GM12875 (cell line): Measurements from ENCODE around the gene PNO1.

Experiments used
- H3K4me3 ChIP-seq: one replicate; pipeline ENCODE4 v1.5.1; 2011; ENCODE audit warnings: low read depth, low read length, control low read depth
- CTCF ChIP-seq: IDR thresholded peaks from 2 replicates; pipeline ENCODE4 v1.5.1; 2011; ENCODE audit warnings: low read depth, mild to moderate bottlenecking, control low read depth, inconsistent platforms, low read length, moderate library complexity, borderline replicate concordance; ENCODE audit not compliant: insufficient read depth

Gene PNO1

GRCh38 chr2:68190991-68191731, 33.5 kb downstream of the PNO1 start:
- H3K4me3 ChIP-seq: no peak overlapping the region

DNA sequence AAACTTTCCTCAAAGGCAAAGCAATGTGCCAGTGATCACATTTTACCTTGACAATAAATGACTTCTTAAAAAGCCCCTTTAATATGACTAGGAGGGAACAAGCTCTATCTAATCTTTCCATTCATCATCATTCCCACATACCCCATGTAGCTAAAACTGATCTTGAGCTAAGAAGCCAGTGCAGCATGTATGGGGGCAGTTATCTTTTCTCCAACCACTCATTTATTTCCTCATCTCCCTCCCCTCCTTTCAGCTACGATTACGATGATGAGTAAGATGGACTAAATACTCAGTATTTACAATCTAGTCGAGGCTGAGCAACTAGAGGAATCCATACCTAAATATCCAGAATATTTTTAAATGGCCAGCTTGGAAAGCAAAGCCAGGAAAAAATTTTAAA, 35.5 kb downstream of the PNO1 start:
- no peak for TF ChIP-seq CTCF
- no peak overlapping the region for H3K4me3 ChIP-seq

More at GRCh38 chr2:68190991-68191731, 33.5 kb downstream of the PNO1 start:
- TF ChIP-seq CTCF: no peak

- no peak for TF ChIP-seq CTCF
- H3K4me3 ChIP-seq: no peak overlapping the region
Observed at GRCh38 chr2:68193787-68194372, 36.2 kb downstream of the PNO1 start.

DNA sequence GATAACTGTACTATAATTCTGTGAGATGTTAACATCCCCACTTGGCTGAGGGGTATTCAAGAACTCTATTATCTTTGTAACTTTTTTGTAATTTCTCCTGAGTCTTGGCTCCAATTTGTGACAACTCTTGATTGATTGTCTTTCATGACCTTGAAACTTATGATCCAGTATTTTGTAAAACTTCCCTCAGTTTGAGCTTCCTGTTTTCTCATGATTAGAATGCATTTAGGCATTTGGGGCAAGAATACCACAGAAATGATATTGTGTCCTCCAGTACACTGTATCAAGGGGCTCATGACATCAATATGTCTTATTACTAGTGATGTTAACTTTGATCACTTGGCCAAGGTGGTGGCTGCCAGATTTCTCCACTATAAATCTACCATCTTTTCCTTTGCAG, 37.4 kb downstream of the PNO1 start:
- H3K4me3 ChIP-seq: no peak overlapping the region
- TF ChIP-seq CTCF: no peak

DNA sequence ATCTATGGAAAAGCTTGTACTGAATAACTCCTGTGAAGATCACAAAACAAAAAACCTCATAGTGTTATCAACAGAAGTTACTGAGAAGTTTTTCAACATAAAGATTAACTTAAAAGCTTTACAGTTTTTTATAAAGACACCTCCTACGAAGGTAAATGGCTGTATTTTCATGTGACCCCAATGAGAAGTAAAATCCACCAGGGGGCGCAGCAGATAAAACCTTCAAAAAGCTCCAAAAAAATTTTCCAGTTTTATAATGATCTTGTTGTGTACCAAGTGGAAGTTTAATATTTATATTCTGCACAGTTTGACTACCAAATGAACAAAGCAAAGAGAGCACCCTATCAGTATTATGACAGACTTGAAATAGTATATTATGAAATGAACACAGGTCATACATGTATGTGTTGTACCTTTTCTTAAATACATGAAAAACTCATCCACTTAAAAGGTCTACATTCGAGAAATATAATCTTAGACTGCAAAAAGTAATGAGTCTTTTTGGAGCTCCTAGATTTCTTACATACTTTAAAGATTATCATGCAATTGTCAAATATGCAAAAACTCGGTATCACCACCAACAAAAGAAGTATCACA, 38.5 kb downstream of the PNO1 start:
- H3K4me3 ChIP-seq: no peak overlapping the region
- no peak for TF ChIP-seq CTCF

DNA sequence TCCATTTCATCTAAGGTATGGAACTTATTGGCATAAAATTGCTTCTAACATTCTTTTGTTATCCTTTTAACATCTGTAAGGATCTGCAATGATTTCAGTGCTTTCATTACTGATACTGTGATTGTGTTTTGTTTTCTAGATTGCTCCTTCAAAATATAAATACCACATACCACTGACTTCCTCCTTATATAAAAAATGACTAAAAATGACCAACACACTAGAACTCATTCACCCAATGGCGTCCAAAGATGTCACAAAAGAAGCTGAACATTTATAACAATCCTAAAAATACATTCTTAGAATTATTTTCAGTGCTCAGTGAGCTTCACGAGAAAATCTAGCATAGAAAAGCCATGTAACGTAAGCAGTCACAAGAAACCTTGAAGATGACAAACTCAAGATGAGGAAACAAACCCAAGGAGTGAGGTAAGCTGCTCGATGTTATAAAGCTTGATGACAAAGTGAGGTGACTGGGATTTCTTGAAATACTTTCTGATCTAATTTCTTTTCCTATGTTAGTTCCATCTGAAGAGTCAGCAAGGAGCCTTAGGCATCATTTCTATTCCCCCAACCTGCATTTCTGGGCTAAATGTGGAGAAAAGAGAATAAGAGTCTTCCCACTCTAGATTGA, 42.6 kb downstream of the PNO1 start:
- H3K4me3 ChIP-seq: no peak overlapping the region
- no peak for TF ChIP-seq CTCF
